ENCODE data around the gene SLC27A4. TPM values are rescaled to one million over a fixed set of nuclear protein-coding genes. Genes with fewer than 3 reads are reported as not detected.

SLC27A4 gene
- total RNA-seq, 1 experiment from 2014 or later: 17.0 TPM

DNA sequence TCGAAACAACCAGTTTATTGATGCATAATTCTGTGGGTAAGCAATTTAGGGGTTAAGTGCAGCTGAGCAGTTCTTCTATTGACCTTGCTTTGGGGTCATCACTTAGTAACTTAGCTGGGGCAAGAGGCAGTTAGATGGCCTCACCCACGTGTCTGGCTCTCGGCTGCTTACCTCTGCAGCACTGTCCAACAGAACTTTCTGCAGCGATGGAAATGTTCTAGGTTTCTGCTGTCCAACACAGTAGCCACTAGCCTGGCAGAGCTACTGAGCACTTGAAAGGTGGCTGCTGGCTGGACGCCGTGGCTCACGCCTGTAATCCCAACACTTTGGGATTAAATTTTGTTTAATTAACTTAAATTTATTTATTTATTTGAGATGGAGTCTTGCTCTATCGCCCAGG, 17.8 kb downstream of the SLC27A4 start:
- Mint-ChIP-seq H3K36me3 (ENCODE audit: insufficient read depth in 1 of 3, low read depth in 3 of 3) (peaks cover 4 to 14% (median 6%) of the 10 kb centered on the region in 3 experiments; a peak in 6 of 7 replicates), H3K4me3 (no peak overlapping the region), H3K27ac (no peak overlapping the region), H3K9me3 (no peaks in the 10 kb centered on the region; a peak in 1 of 5 replicates), H3K4me1 (peaks cover 0 to 7% of the 10 kb centered on the region in 2 experiments; a peak in 2 of 4 replicates), H3K27me3 (ENCODE audit: low read depth) (peaks cover 30% of the 10 kb centered on the region)
- Histone ChIP-seq H3K23ac (ENCODE audit: insufficient read length, low read depth, low read length) (no peak overlapping the region), H3K4me2 (ENCODE audit: insufficient read depth, insufficient read length, low read length) (no peak overlapping the region), H2BK12ac (ENCODE audit: insufficient read length, low read depth, low read length) (no peak overlapping the region), H3K18ac (ENCODE audit: insufficient read length, low read depth, low read length) (no peak overlapping the region), H3K14ac (ENCODE audit: insufficient read depth, low read length) (no peak overlapping the region), H3K56ac (ENCODE audit: insufficient read length, low read depth, low read length) (no peak overlapping the region), H3T11ph (ENCODE audit: low read length) (no peak overlapping the region), H2BK15ac (ENCODE audit: low read depth, low read length) (no peak overlapping the region), H3K9me3 (ENCODE audit: control insufficient read depth, low read depth, low read length) (no peaks in the 10 kb centered on the region), H3K79me2 (ENCODE audit: insufficient read depth, low read length) (no peaks in the 10 kb centered on the region), H4K8ac (replicated peaks; ENCODE audit: insufficient read length, low read depth, low read length) (no peak overlapping the region), H4K5ac (ENCODE audit: insufficient read length, low read depth, low read length) (no peak overlapping the region), H3K23me2 (ENCODE audit: insufficient read length, low read depth, low read length, poor library complexity, severe bottlenecking) (no peaks in the 10 kb centered on the region), H3K4ac (ENCODE audit: low read depth, low read length) (no peak overlapping the region), H2BK120ac (ENCODE audit: low read depth, low read length, poor library complexity, severe bottlenecking) (no peak overlapping the region), H2BK5ac (ENCODE audit: insufficient read length, low read length) (no peak overlapping the region), H3K27ac (ENCODE audit: insufficient read length, low read depth, low read length) (no peak overlapping the region), H3K79me1 (ENCODE audit: insufficient read depth, low read depth, low read length, poor library complexity, severe bottlenecking) (no peaks in the 10 kb centered on the region), H3K9ac (ENCODE audit: extremely low read depth, insufficient read length, low read length) (no peak overlapping the region), H4K91ac (ENCODE audit: insufficient read length, low read depth, low read length) (no peak overlapping the region), H2AFZ (ENCODE audit: low read length) (no peak overlapping the region), H2BK20ac (ENCODE audit: low read depth, low read length, poor library complexity, severe bottlenecking) (no peak overlapping the region), H2AK5ac (ENCODE audit: insufficient read length, low read length) (no peak overlapping the region), H4K20me1 (ENCODE audit: control insufficient read depth, insufficient read depth, insufficient read length) (no peaks in the 10 kb centered on the region), H3K27me3 (ENCODE audit: insufficient read depth, low read length) (peaks cover 6% of the 10 kb centered on the region; the same call in 1 of the 2 replicates), H3K4me1 (ENCODE audit: insufficient read depth, low read length) (no peaks in the 10 kb centered on the region)
- DNase-seq: no peak
- no CpG with 5 or more reads among the region's 8 CpGs for WGBS (ENCODE audit: extremely low coverage, insufficient read length, low lambda C conversion rate)
- TF ChIP-seq CTCF (conservative IDR thresholded peaks at IDR 0.05): no peak

Measured in H9 (cell line).